ENCODE measurements around the gene SPART. TPM values are rescaled to one million over a fixed set of nuclear protein-coding genes. Genes with fewer than 3 reads are reported as not detected.

Gene SPART
- total RNA-seq, 1 experiment from 2014 or later: 60.6 TPM

DNA sequence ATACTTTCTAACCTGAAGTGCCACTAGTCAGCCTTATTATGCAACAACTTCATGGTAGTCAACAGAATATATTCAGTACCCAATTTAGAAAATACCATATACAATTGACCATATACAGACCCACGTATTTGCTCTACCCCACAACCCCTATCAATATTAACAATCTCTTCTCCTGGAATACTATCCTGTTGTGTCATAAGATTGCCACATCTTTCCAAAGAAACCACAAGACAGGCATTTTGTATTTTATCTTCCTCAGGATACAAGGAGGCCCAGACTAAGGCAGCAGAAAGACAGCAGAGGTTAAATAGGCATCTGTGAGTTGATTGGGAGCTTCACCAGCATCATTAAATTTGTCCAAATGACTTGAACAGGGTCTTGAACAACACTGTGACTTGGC, 4.5 kb downstream of the SPART start:
- Mint-ChIP-seq H3K27me3 (ENCODE audit: low read depth) (no peaks in the 10 kb centered on the region), H3K27ac (no peak overlapping the region), H3K9me3 (no peaks in the 10 kb centered on the region), H3K36me3 (ENCODE audit: insufficient read depth in 1 of 3, low read depth in 3 of 3) (peaks cover 0 to 2% (median 0%) of the 10 kb centered on the region in 3 experiments; a peak in 1 of 7 replicates), H3K4me3 (no peak overlapping the region), H3K4me1 (peaks cover 28 to 53% of the 10 kb centered on the region in 2 experiments)
- H2BK12ac ChIP-seq (ENCODE audit: insufficient read length, low read depth, low read length): no peak overlapping the region
- no peak overlapping the region for H2BK5ac ChIP-seq (ENCODE audit: insufficient read length, low read length)
- H2AFZ ChIP-seq (ENCODE audit: low read length): no peak overlapping the region
- H3K9ac ChIP-seq (ENCODE audit: extremely low read depth, insufficient read length, low read length): no peak overlapping the region
- peaks cover 5% of the 10 kb centered on the region for H3K4me1 ChIP-seq (ENCODE audit: insufficient read depth, low read length)
- no peaks in the 10 kb centered on the region for H4K20me1 ChIP-seq (ENCODE audit: control insufficient read depth, insufficient read depth, insufficient read length)
- H3K56ac ChIP-seq (ENCODE audit: insufficient read length, low read depth, low read length): no peak overlapping the region
- no peak overlapping the region for H3K4me2 ChIP-seq (ENCODE audit: insufficient read depth, insufficient read length, low read length)
- H3K9me3 ChIP-seq (ENCODE audit: control insufficient read depth, low read depth, low read length): no peaks in the 10 kb centered on the region
- 100% methylated on average over 1 of the region's 1 CpG for WGBS (ENCODE audit: extremely low coverage, insufficient read length, low lambda C conversion rate)
- H3T11ph ChIP-seq (ENCODE audit: low read length): no peak overlapping the region
- H4K5ac ChIP-seq (ENCODE audit: insufficient read length, low read depth, low read length): no peak overlapping the region
- H2BK20ac ChIP-seq (ENCODE audit: low read depth, low read length, poor library complexity, severe bottlenecking): no peak overlapping the region
- H3K4ac ChIP-seq (ENCODE audit: low read depth, low read length): no peak overlapping the region
- peaks cover 2% of the 10 kb centered on the region for H3K79me1 ChIP-seq (ENCODE audit: insufficient read depth, low read depth, low read length, poor library complexity, severe bottlenecking)
- TF ChIP-seq, protein P1, sequence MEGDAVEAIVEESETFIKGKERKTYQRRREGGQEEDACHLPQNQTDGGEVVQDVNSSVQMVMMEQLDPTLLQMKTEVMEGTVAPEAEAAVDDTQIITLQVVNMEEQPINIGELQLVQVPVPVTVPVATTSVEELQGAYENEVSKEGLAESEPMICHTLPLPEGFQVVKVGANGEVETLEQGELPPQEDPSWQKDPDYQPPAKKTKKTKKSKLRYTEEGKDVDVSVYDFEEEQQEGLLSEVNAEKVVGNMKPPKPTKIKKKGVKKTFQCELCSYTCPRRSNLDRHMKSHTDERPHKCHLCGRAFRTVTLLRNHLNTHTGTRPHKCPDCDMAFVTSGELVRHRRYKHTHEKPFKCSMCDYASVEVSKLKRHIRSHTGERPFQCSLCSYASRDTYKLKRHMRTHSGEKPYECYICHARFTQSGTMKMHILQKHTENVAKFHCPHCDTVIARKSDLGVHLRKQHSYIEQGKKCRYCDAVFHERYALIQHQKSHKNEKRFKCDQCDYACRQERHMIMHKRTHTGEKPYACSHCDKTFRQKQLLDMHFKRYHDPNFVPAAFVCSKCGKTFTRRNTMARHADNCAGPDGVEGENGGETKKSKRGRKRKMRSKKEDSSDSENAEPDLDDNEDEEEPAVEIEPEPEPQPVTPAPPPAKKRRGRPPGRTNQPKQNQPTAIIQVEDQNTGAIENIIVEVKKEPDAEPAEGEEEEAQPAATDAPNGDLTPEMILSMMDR (conservative IDR thresholded peaks at IDR 0.05): no peak
- H4K91ac ChIP-seq (ENCODE audit: insufficient read length, low read depth, low read length): no peak overlapping the region
- no peak overlapping the region for H2BK120ac ChIP-seq (ENCODE audit: low read depth, low read length, poor library complexity, severe bottlenecking)
- H3K18ac ChIP-seq (ENCODE audit: insufficient read length, low read depth, low read length): no peak overlapping the region
- H3K79me2 ChIP-seq (ENCODE audit: insufficient read depth, low read length): peaks cover 37% of the 10 kb centered on the region; the same call in 1 of the 2 replicates
- H2BK15ac ChIP-seq (ENCODE audit: low read depth, low read length): no peak overlapping the region
- peaks cover 8% of the 10 kb centered on the region for H3K23me2 ChIP-seq (ENCODE audit: insufficient read length, low read depth, low read length, poor library complexity, severe bottlenecking)
- H2AK5ac ChIP-seq (ENCODE audit: insufficient read length, low read length): no peak overlapping the region
- DNase-seq: no peak
- no peak overlapping the region for H3K27ac ChIP-seq (ENCODE audit: insufficient read length, low read depth, low read length)
- H3K27me3 ChIP-seq (ENCODE audit: insufficient read depth, low read length): no peaks in the 10 kb centered on the region
- no peak overlapping the region for H3K14ac ChIP-seq (ENCODE audit: insufficient read depth, low read length)
- no peak overlapping the region for H3K23ac ChIP-seq (ENCODE audit: insufficient read length, low read depth, low read length)
- no peak overlapping the region for H4K8ac ChIP-seq (replicated peaks; ENCODE audit: insufficient read length, low read depth, low read length)

Data from H9 (cell line).